Neural cell (in vitro differentiated cells): ENCODE results near the gene UBAP1L.

ENCODE experiments used
- CTCF ChIP-seq: fragments of 450-650 bp; IDR thresholded peaks from 2 replicates; pipeline ENCODE4 v1.5.1; 2014; ENCODE audit warnings: antibody characterized with exemption, mild to moderate bottlenecking, moderate library complexity; ENCODE audit not compliant: poor library complexity, severe bottlenecking
- EZH2 ChIP-seq: fragments of 200-600, 300-800 bp; shearing (Covaris generic), sonication (generic); IDR thresholded peaks from 2 replicates; pipeline ENCODE4 v1.6.1; 2014; ENCODE audit warnings: antibody characterized with exemption, low read length, borderline replicate concordance, mild to moderate bottlenecking; ENCODE audit not compliant: insufficient read depth, poor library complexity, severe bottlenecking
- POLR2AphosphoS5 ChIP-seq: IDR thresholded peaks from 2 replicates; pipeline ENCODE4 v1.6.1; 2012
- RAD21 ChIP-seq: fragments of 450-650 bp; conservative IDR thresholded peaks from 2 replicates; pipeline ENCODE4 v1.6.1; 2014; ENCODE audit warnings: antibody characterized with exemption, mild to moderate bottlenecking, moderate library complexity
- SMC3 ChIP-seq: fragments of 450-650 bp; conservative IDR thresholded peaks from 2 replicates; pipeline ENCODE4 v1.6.1; 2014; ENCODE audit warnings: antibody characterized with exemption, mild to moderate bottlenecking, moderate library complexity; ENCODE audit not compliant: poor library complexity
- TAF1 ChIP-seq: IDR thresholded peaks from 2 replicates; pipeline ENCODE4 v1.6.1; 2012; ENCODE audit warnings: low read depth

- no peak for TF ChIP-seq CTCF
- no peak for TF ChIP-seq SMC3
- TF ChIP-seq EZH2: no peak
- TF ChIP-seq POLR2AphosphoS5: no peak
- no peak for TF ChIP-seq TAF1
- no peak for TF ChIP-seq RAD21
Measured at GRCh38 chr15:65056868-65057548, 58.0 kb downstream of the UBAP1L start.
